Liver (tissue), 9 donors: ENCODE data around the gene CD274. TPM values are rescaled to one million over a fixed set of nuclear protein-coding genes. Genes with fewer than 3 reads are reported as not detected.

Experiments used
- DNase-seq: peaks from one replicate; pipeline ENCODE4 v3.0.0-alpha.2; 2017; ENCODE audit warnings: low spot score
- H3K27ac ChIP-seq, 2 donors: one replicate each; pipeline ENCODE4 v1.7.0; 2013; ENCODE audit warnings: inconsistent platforms in 2 of 2, low read length in 2 of 2, control low read depth in 1 of 2, low read depth in 1 of 2, mild to moderate bottlenecking in 1 of 2
- H3K27me3 ChIP-seq, 4 donors: one replicate each; pipeline versions ENCODE4 v1.6.1 to v1.7.0; 2013; ENCODE audit warnings: low read length in 3 of 4, inconsistent platforms in 1 of 4, mild to moderate bottlenecking in 1 of 4, moderate library complexity in 1 of 4; ENCODE audit not compliant: control insufficient read depth in 4 of 4, insufficient read depth in 4 of 4
- H3K36me3 ChIP-seq, 4 donors: one replicate each; pipeline versions ENCODE4 v1.6.1 to v1.7.0; 2013; ENCODE audit warnings: low read length in 3 of 4, mild to moderate bottlenecking in 3 of 4, low read depth in 1 of 4, moderate library complexity in 1 of 4; ENCODE audit not compliant: control insufficient read depth in 4 of 4, insufficient read depth in 3 of 4
- H3K4me1 ChIP-seq, 4 donors: one replicate each; pipeline versions ENCODE4 v1.6.1 to v1.7.0; 2013; ENCODE audit warnings: low read length in 3 of 4, mild to moderate bottlenecking in 3 of 4, moderate library complexity in 1 of 4; ENCODE audit not compliant: control insufficient read depth in 4 of 4, insufficient read depth in 4 of 4
- H3K4me3 ChIP-seq, 3 donors: one replicate each; pipeline versions ENCODE4 v1.6.1 to v1.7.0; 2013; ENCODE audit warnings: low read length in 3 of 3, control low read depth in 1 of 3, low read depth in 1 of 3, mild to moderate bottlenecking in 1 of 3
- H3K9ac ChIP-seq, 2 donors: one replicate each; pipeline ENCODE4 v1.7.0; 2013; ENCODE audit warnings: low read length in 2 of 2, mild to moderate bottlenecking in 2 of 2, moderate library complexity in 2 of 2, control low read depth in 1 of 2, low read depth in 1 of 2
- H3K9me3 ChIP-seq, 4 donors: one replicate each; pipeline versions ENCODE4 v1.6.1 to v1.7.0; 2013; ENCODE audit warnings: low read length in 3 of 4; ENCODE audit not compliant: control insufficient read depth in 4 of 4
- ATF3 ChIP-seq: IDR thresholded peaks from 2 replicates; pipeline ENCODE4 v1.6.1; 2016; ENCODE audit warnings: antibody characterized with exemption
- CTCF ChIP-seq: fragments of 150-350 bp; IDR thresholded peaks from 2 replicates; pipeline ENCODE4 v1.5.1; 2017; ENCODE audit warnings: improper control_type of control experiment, low read depth, low read length; ENCODE audit not compliant: missing input control
- EGR1 ChIP-seq, 2 donors: IDR thresholded peaks; 2 replicates each; pipeline ENCODE4 v1.6.1; 2016 to 2018; ENCODE audit warnings: antibody characterized with exemption in 2 of 2, low read depth in 2 of 2
- FOXA1 ChIP-seq: IDR thresholded peaks from 2 replicates; pipeline ENCODE4 v1.6.1; 2016; ENCODE audit warnings: antibody characterized with exemption
- FOXA2 ChIP-seq: IDR thresholded peaks from 2 replicates; pipeline ENCODE4 v1.6.1; 2016; ENCODE audit warnings: antibody characterized with exemption
- GABPA ChIP-seq, 2 donors: IDR thresholded peaks in 1 of 2; conservative IDR thresholded peaks in 1 of 2; 2 replicates each; pipeline ENCODE4 v1.6.1; 2016; ENCODE audit warnings: antibody characterized with exemption in 2 of 2, mild to moderate bottlenecking in 1 of 2, moderate library complexity in 1 of 2
- HNF4A ChIP-seq, 2 donors: conservative IDR thresholded peaks; 2 replicates each; pipeline ENCODE4 v1.6.1; 2016; ENCODE audit warnings: antibody characterized with exemption in 2 of 2, mild to moderate bottlenecking in 2 of 2
- HNF4G ChIP-seq: IDR thresholded peaks from 2 replicates; pipeline ENCODE4 v1.6.1; 2016; ENCODE audit warnings: antibody characterized with exemption
- JUND ChIP-seq, 2 donors: IDR thresholded peaks; 2 replicates each; pipeline ENCODE4 v1.6.1; 2016; ENCODE audit warnings: antibody characterized with exemption in 2 of 2
- MAX ChIP-seq: IDR thresholded peaks from 2 replicates; pipeline ENCODE4 v1.6.1; 2016; ENCODE audit warnings: antibody characterized with exemption
- NR2F2 ChIP-seq: IDR thresholded peaks from 2 replicates; pipeline ENCODE4 v1.6.1; 2016; ENCODE audit warnings: antibody characterized with exemption
- RAD21 ChIP-seq, 2 donors: IDR thresholded peaks; 2 replicates each; pipeline ENCODE4 v1.6.1; 2016; ENCODE audit warnings: antibody characterized with exemption in 2 of 2, mild to moderate bottlenecking in 2 of 2
- REST ChIP-seq: IDR thresholded peaks from 2 replicates; pipeline ENCODE4 v1.6.1; 2016; ENCODE audit warnings: antibody characterized with exemption, mild to moderate bottlenecking
- RXRA ChIP-seq, 2 donors: IDR thresholded peaks; 2 replicates each; pipeline ENCODE4 v1.6.1; 2017 to 2018; ENCODE audit warnings: antibody characterized with exemption in 2 of 2, mild to moderate bottlenecking in 1 of 2
- SP1 ChIP-seq: IDR thresholded peaks from 2 replicates; pipeline ENCODE4 v1.6.1; 2018; ENCODE audit warnings: antibody characterized with exemption, mild to moderate bottlenecking
- TAF1 ChIP-seq: conservative IDR thresholded peaks from 2 replicates; pipeline ENCODE4 v1.6.1; 2016; ENCODE audit warnings: antibody characterized with exemption, mild to moderate bottlenecking
- YY1 ChIP-seq: IDR thresholded peaks from 2 replicates; pipeline ENCODE4 v1.6.1; 2016; ENCODE audit warnings: antibody characterized with exemption, mild to moderate bottlenecking
- ZBTB33 ChIP-seq: IDR thresholded peaks from 2 replicates; pipeline ENCODE4 v1.6.1; 2016; ENCODE audit warnings: antibody characterized with exemption
- WGBS: extraction: QIAGEN DNeasy Blood & Tissue Kit; methylation state at CpG from one replicate; pipeline ENCODE4 v1.1.7; 2013; 5-methylcytosine and 5-hydroxymethylcytosine counted together
- polyA plus RNA-seq, 2 donors: library from polyadenylated mRNA; stranded (reverse) in 1 of 2; unstranded in 1 of 2; fragments of 200-250 nt in 1 of 2; fragments of >200 nt in 1 of 2; fragmentation: Nextera tagmentation in 1 of 2; extraction: Ambion mirVana in 1 of 2; gene quantifications; one replicate each; pipeline versions ENCODE4 v1.2.1 to v1.2.3, GENCODE V29; 2013 to 2015
- total RNA-seq, 2 donors: library from RNA; depleted of rRNA; stranded (reverse); fragments of >200 nt; gene quantifications; one replicate each; pipeline ENCODE4 v1.2.3, GENCODE V29; 2014
- donor health status: healthy.
- donor health status: healthy.
- donor health status: healthy.
- donor health status: healthy.
- donor health status: healthy.

CD274 gene
- total and polyA plus RNA-seq, 4 donors = 1.0 to 3.1 (median 1.9) TPM

- Histone ChIP-seq H3K27ac (no peak overlapping the region), H3K9ac (no peak overlapping the region), H3K9me3 (no peaks in the 10 kb centered on the region), H3K36me3 (peaks cover 0 to 13% (median 6%) of the 10 kb centered on the region in 4 donors), H3K4me3 (no peak overlapping the region), H3K27me3 (no peaks in the 10 kb centered on the region), H3K4me1 (no peaks in the 10 kb centered on the region)
- TF ChIP-seq RXRA (IDR thresholded peaks at IDR 0.05) (no peak), RAD21 (IDR thresholded peaks at IDR 0.05) (no peak), REST (no peak), YY1 (no peak), FOXA1 (no peak), GABPA (IDR thresholded peaks at IDR 0.05 in 1 of 2, conservative IDR thresholded peaks at IDR 0.05 in 1 of 2) (no peak)
- no peak for DNase-seq
- WGBS = 88% methylated on average over 5 of the region's 5 CpGs
These were observed 18.5 kb downstream of the CD274 start for GRCh38 chr9:5468850-5469249.

- H3K9me3 ChIP-seq = no peaks in the 10 kb centered on the region
- H3K36me3 ChIP-seq = peaks cover 0 to 12% (median 5%) of the 10 kb centered on the region in 4 donors
- no peak overlapping the region for H3K9ac ChIP-seq
- no peaks in the 10 kb centered on the region for H3K4me1 ChIP-seq
- DNase-seq = no peak
- WGBS = 87% methylated on average over 1 of the region's 1 CpG
- no peak overlapping the region for H3K4me3 ChIP-seq
- TF ChIP-seq FOXA1 (no peak), GABPA (IDR thresholded peaks at IDR 0.05 in 1 of 2, conservative IDR thresholded peaks at IDR 0.05 in 1 of 2) (no peak), HNF4A (conservative IDR thresholded peaks at IDR 0.05) (no peak), MAX (no peak), RXRA (IDR thresholded peaks at IDR 0.05) (no peak), ZBTB33 (no peak), JUND (IDR thresholded peaks at IDR 0.05) (no peak), REST (no peak), ATF3 (no peak), FOXA2 (no peak), CTCF (no peak), EGR1 (IDR thresholded peaks at IDR 0.05; ENCODE audit: low read depth in 2 of 2) (no peak), SP1 (no peak), YY1 (no peak), RAD21 (IDR thresholded peaks at IDR 0.05) (no peak), HNF4G (no peak), NR2F2 (no peak), TAF1 (no peak)
- H3K27me3 ChIP-seq = no peaks in the 10 kb centered on the region
- H3K27ac ChIP-seq = no peak overlapping the region
These were observed 19.8 kb downstream of the CD274 start for GRCh38 chr9:5470122-5470521.
